HepG2 (cell line): Measurements from ENCODE around the gene SLC15A3. TPM values are rescaled to one million over a fixed set of nuclear protein-coding genes. Genes with fewer than 3 reads are reported as not detected.
A peak's percentile ranks its signal among the peaks of the same experiment; 100 is the strongest.

Source experiments
- FOXA1 ChIP-seq, 2 experiments: fragments of 450-650 bp in 1 of 2; sonication (generic) in 1 of 2; formaldehyde crosslinking in 1 of 2; IDR thresholded peaks; 2 replicates each; pipeline versions ENCODE4 v1.4.0 to v1.6.1; 2016 to 2020; ENCODE audit warnings: missing genetic modification reagents in 1 of 2
- GLI4 ChIP-seq: sonication (generic); formaldehyde crosslinking; IDR thresholded peaks from 2 replicates; pipeline ENCODE4 v1.5.1; 2020; ENCODE audit warnings: missing genetic modification reagents, mild to moderate bottlenecking, moderate library complexity, borderline replicate concordance
- HNRNPK ChIP-seq: fragments of 200-400 bp; formaldehyde crosslinking; IDR thresholded peaks from 2 replicates; pipeline ENCODE4 v1.6.1; 2018; ENCODE audit warnings: low read length, low read depth, moderate library complexity, mild to moderate bottlenecking; ENCODE audit not compliant: poor library complexity, severe bottlenecking
- KLF15 ChIP-seq: sonication (generic); formaldehyde crosslinking; IDR thresholded peaks from 2 replicates; pipeline ENCODE4 v1.8.1; 2023; ENCODE audit warnings: borderline replicate concordance, mild to moderate bottlenecking, inconsistent platforms, missing genetic modification reagents, mixed read lengths
- MZF1 ChIP-seq: sonication (generic); formaldehyde crosslinking; IDR thresholded peaks from 2 replicates; pipeline ENCODE4 v1.8.1; 2023; ENCODE audit warnings: mild to moderate bottlenecking, missing genetic modification reagents, borderline replicate concordance
- NCOA2 ChIP-seq: sonication (generic); formaldehyde crosslinking; IDR thresholded peaks from 2 replicates; pipeline ENCODE4 v1.8.0; 2022; ENCODE audit warnings: inconsistent platforms
- NFRKB ChIP-seq: fragments of 450-650 bp; IDR thresholded peaks from 2 replicates; pipeline ENCODE4 v1.6.1; 2017
- POLR2A ChIP-seq, 2 experiments: IDR thresholded peaks; 2 replicates each; pipeline ENCODE4 v1.6.1; 2011; ENCODE audit warnings: low read depth in 2 of 2, low read length in 2 of 2, mild to moderate bottlenecking in 1 of 2, moderate library complexity in 1 of 2; ENCODE audit not compliant: insufficient read depth in 1 of 2
- PPARG ChIP-seq: conservative IDR thresholded peaks from 2 replicates; pipeline ENCODE4 v1.6.1; 2016; ENCODE audit warnings: missing biosample characterization, missing genetic modification reagents
- RFX1 ChIP-seq: fragments of 450-650 bp; IDR thresholded peaks from 2 replicates; pipeline ENCODE4 v1.6.1; 2017
- RFX5 ChIP-seq: IDR thresholded peaks from 2 replicates; pipeline ENCODE4 v1.6.1; 2011; ENCODE audit warnings: low read depth, low read length, improper control_type of control experiment
- RFXANK ChIP-seq: IDR thresholded peaks from 2 replicates; pipeline ENCODE4 v1.6.1; 2016
- SCMH1 ChIP-seq: sonication (generic); formaldehyde crosslinking; IDR thresholded peaks from 2 replicates; pipeline ENCODE4 v1.9.0; 2021; ENCODE audit warnings: missing genetic modification reagents, mild to moderate bottlenecking, borderline replicate concordance
- STAT5B ChIP-seq: sonication (generic); formaldehyde crosslinking; IDR thresholded peaks from 2 replicates; pipeline ENCODE4 v1.4.0; 2020; ENCODE audit warnings: missing genetic modification reagents
- TOPORS ChIP-seq: sonication (generic); formaldehyde crosslinking; IDR thresholded peaks from 2 replicates; pipeline ENCODE4 v1.8.0; 2023; ENCODE audit warnings: mild to moderate bottlenecking, missing genetic modification reagents
- ZC3H4 ChIP-seq: sonication (generic); formaldehyde crosslinking; IDR thresholded peaks from 2 replicates; pipeline ENCODE4 v1.4.0; 2020; ENCODE audit warnings: missing genetic modification reagents, borderline replicate concordance
- ZFAT ChIP-seq: sonication (generic); formaldehyde crosslinking; conservative IDR thresholded peaks from 2 replicates; pipeline ENCODE4 v1.8.1; 2023; ENCODE audit warnings: missing genetic modification reagents, inconsistent platforms
- ZFP37 ChIP-seq: sonication (generic); formaldehyde crosslinking; IDR thresholded peaks from 2 replicates; pipeline ENCODE4 v1.4.0; 2020; ENCODE audit warnings: missing genetic modification reagents, borderline replicate concordance
- ZNF180 ChIP-seq: sonication (generic); formaldehyde crosslinking; IDR thresholded peaks from 2 replicates; pipeline ENCODE4 v1.4.0; 2020; ENCODE audit warnings: low read depth, missing genetic modification reagents, borderline replicate concordance
- ZNF3 ChIP-seq: IDR thresholded peaks from 2 replicates; pipeline ENCODE4 v1.7.0; 2017; ENCODE audit warnings: inconsistent platforms
- ZNF768 ChIP-seq: sonication (generic); formaldehyde crosslinking; IDR thresholded peaks from 2 replicates; pipeline ENCODE4 v1.4.0; 2020; ENCODE audit warnings: missing genetic modification reagents
- polyA plus RNA-seq, 8 experiments: library from polyadenylated mRNA; depleted of rRNA in 3 of 8; stranded (reverse) in 7 of 8; unstranded in 1 of 8; fragments of >200 nt; fragmentation: Illumina TruSeq in 4 of 8; extraction: Trizol in 4 of 8; gene quantifications; 2 replicates each; pipeline versions ENCODE4 v1.2.1 to v1.2.3, GENCODE V29; 2011 to 2016; ENCODE audit warnings: low read depth in 4 of 8, missing spikeins in 1 of 8, mixed read lengths in 1 of 8; ENCODE audit not compliant: insufficient read depth in 1 of 8
- total RNA-seq, 5 experiments: library from RNA; depleted of rRNA; stranded (reverse); fragments of >200 nt; fragmentation: Illumina TruSeq; extraction: Trizol; gene quantifications; 2 replicates each; pipeline ENCODE4 v1.2.3, GENCODE V29; 2016; ENCODE audit warnings: low read depth in 1 of 5
- TF ChIP-seq, protein P1 (sequence below): sonication (generic); formaldehyde crosslinking; IDR thresholded peaks from 2 replicates; pipeline ENCODE4 v1.5.0; 2020; ENCODE audit warnings: missing genetic modification reagents
- TF ChIP-seq, protein P2 (sequence below): sonication (generic); formaldehyde crosslinking; IDR thresholded peaks from 2 replicates; pipeline ENCODE4 v1.8.1; 2023; ENCODE audit warnings: mild to moderate bottlenecking, missing genetic modification reagents
- TF ChIP-seq, protein P3 (sequence below): sonication (generic); formaldehyde crosslinking; IDR thresholded peaks from 2 replicates; pipeline ENCODE4 v1.5.0; 2020; ENCODE audit warnings: missing genetic modification reagents, mild to moderate bottlenecking, borderline replicate concordance
- TF ChIP-seq, protein P4 (sequence below): IDR thresholded peaks from 2 replicates; pipeline ENCODE4 v1.6.1; 2018; ENCODE audit warnings: missing genetic modification reagents, mild to moderate bottlenecking, missing compliant biosample characterization
- TF ChIP-seq, protein P5 (sequence below): IDR thresholded peaks from 2 replicates; pipeline ENCODE4 v1.6.1; 2016; ENCODE audit warnings: missing genetic modification reagents, missing compliant biosample characterization

SLC15A3 gene
- total and polyA plus RNA-seq, 2 of the 13 experiments (the other 11 are each of a cell fraction or from before 2014, with no cell fraction given): 0.45 to 0.77 TPM

DNA sequence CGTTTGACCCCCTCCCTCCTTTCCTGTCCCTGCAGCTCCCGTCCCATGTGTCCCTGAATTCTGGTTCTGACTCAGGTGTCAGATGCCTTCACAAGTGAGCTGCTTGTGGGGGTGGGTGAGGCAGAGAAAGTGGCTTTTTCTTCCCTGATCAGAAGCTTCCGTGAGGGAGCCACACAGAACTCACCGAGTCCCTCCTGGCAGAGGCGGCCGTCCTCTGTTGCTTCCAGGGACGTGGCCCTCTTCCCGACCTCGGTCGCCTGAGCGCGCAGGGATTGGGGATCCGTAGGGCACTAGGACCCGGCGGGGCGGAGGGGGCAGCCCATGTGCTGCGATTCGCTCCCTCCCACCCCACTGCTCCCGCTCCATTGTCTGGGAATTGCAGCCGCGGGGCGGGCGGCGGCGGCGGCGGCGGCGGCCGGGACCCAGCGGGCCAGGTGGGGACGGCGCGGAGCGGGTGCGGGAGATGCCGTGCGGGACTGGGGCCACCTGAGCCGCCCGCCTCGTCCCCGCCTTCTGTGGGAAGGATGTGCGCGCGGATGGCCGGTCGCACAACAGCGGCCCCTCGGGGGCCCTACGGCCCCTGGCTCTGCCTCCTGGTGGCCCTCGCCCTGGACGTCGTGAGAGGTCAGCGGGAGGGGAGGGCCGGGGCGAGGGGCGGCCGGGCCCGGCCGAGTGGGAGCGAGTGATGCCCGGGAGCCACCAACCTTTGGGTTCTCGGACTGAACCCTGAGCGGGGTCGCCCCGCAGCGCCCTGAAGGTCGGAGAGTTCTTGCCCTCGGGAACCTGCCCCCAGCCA lies 27.7 kb downstream of the SLC15A3 start, which contains the start of gene TMEM132A (continued):
- TF ChIP-seq ZFAT (CRISPR knock-in tag) (no peak), POLR2A (IDR thresholded peaks at IDR 0.05; ENCODE audit: insufficient read depth in 1 of 2, low read depth in 2 of 2, low read length in 2 of 2) (peak in 1 of 2 experiments; percentile 44; a peak in 1 of 4 replicates), STAT5B (CRISPR knock-in tag) (no peak), RFXANK (no peak), SCMH1 (CRISPR knock-in tag) (no peak), NFRKB (no peak), ZNF180 (CRISPR knock-in tag) (no peak), MZF1 (CRISPR knock-in tag) (no peak), ZFP37 (CRISPR knock-in tag) (no peak), KLF15 (CRISPR knock-in tag) (no peak), ZNF3 (CRISPR knock-in tag) (no peak), HNRNPK (no peak), RFX5 (no peak), GLI4 (no peak), RFX1 (no peak), PPARG (CRISPR knock-in tag) (no peak), TOPORS (CRISPR knock-in tag) (0 out of 2 replicates have a peak, but pooled peaks have one; percentile 62), ZNF768 (peak; percentile 72; the same call in 1 of the 2 replicates), NCOA2 (CRISPR knock-in tag) (0 out of 2 replicates have a peak, but pooled peaks have one; percentile 9), FOXA1 (IDR thresholded peaks at IDR 0.05) (no peak), FOXA1 (CRISPR knock-in tag; IDR thresholded peaks at IDR 0.05) (no peak), ZC3H4 (CRISPR knock-in tag) (no peak)
- TF ChIP-seq, protein P1, sequence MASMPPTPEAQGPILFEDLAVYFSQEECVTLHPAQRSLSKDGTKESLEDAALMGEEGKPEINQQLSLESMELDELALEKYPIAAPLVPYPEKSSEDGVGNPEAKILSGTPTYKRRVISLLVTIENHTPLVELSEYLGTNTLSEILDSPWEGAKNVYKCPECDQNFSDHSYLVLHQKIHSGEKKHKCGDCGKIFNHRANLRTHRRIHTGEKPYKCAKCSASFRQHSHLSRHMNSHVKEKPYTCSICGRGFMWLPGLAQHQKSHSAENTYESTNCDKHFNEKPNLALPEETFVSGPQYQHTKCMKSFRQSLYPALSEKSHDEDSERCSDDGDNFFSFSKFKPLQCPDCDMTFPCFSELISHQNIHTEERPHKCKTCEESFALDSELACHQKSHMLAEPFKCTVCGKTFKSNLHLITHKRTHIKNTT: no peak
- TF ChIP-seq, protein P2, sequence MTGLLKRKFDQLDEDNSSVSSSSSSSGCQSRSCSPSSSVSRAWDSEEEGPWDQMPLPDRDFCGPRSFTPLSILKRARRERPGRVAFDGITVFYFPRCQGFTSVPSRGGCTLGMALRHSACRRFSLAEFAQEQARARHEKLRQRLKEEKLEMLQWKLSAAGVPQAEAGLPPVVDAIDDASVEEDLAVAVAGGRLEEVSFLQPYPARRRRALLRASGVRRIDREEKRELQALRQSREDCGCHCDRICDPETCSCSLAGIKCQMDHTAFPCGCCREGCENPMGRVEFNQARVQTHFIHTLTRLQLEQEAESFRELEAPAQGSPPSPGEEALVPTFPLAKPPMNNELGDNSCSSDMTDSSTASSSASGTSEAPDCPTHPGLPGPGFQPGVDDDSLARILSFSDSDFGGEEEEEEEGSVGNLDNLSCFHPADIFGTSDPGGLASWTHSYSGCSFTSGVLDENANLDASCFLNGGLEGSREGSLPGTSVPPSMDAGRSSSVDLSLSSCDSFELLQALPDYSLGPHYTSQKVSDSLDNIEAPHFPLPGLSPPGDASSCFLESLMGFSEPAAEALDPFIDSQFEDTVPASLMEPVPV: no peak
- TF ChIP-seq, protein P3, sequence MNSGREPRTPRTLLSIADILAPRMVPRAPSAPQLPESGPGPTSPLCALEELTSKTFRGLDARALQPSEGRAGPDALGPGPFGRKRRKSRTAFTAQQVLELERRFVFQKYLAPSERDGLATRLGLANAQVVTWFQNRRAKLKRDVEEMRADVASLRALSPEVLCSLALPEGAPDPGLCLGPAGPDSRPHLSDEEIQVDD (CRISPR knock-in tag): no peak
- TF ChIP-seq, protein P4, sequence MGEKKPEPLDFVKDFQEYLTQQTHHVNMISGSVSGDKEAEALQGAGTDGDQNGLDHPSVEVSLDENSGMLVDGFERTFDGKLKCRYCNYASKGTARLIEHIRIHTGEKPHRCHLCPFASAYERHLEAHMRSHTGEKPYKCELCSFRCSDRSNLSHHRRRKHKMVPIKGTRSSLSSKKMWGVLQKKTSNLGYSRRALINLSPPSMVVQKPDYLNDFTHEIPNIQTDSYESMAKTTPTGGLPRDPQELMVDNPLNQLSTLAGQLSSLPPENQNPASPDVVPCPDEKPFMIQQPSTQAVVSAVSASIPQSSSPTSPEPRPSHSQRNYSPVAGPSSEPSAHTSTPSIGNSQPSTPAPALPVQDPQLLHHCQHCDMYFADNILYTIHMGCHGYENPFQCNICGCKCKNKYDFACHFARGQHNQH (CRISPR knock-in tag): no peak
- TF ChIP-seq, protein P5, sequence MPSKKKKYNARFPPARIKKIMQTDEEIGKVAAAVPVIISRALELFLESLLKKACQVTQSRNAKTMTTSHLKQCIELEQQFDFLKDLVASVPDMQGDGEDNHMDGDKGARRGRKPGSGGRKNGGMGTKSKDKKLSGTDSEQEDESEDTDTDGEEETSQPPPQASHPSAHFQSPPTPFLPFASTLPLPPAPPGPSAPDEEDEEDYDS (CRISPR knock-in tag): no peak
